Osteocyte (in vitro differentiated cells): ENCODE results near the gene CHST11. TPM values are rescaled to one million over a fixed set of nuclear protein-coding genes. Genes with fewer than 3 reads are reported as not detected.

ENCODE experiments used
- DNase-seq: peaks from one replicate; pipeline ENCODE4 v3.0.0; 2021; ENCODE audit warnings: mixed read lengths; ENCODE audit not compliant: unreplicated experiment; ENCODE audit errors: extremely low spot score
- H3K27ac Mint-ChIP-seq: one replicate; pipeline ENCODE4 v1.8.0; 2021; ENCODE audit warnings: mild to moderate bottlenecking, mixed read lengths; ENCODE audit not compliant: unreplicated experiment
- H3K27me3 Mint-ChIP-seq: one replicate; pipeline ENCODE4 v1.8.0; 2021; ENCODE audit warnings: mixed read lengths; ENCODE audit not compliant: unreplicated experiment
- H3K36me3 Mint-ChIP-seq: one replicate; pipeline ENCODE4 v1.8.0; 2021; ENCODE audit warnings: mixed read lengths; ENCODE audit not compliant: unreplicated experiment
- H3K4me1 Mint-ChIP-seq: one replicate; pipeline ENCODE4 v1.8.0; 2021; ENCODE audit warnings: mixed read lengths; ENCODE audit not compliant: unreplicated experiment
- H3K4me3 Mint-ChIP-seq: one replicate; pipeline ENCODE4 v1.8.0; 2021; ENCODE audit warnings: mild to moderate bottlenecking, moderate library complexity, mixed read lengths; ENCODE audit not compliant: unreplicated experiment
- H3K9me3 Mint-ChIP-seq: one replicate; pipeline ENCODE4 v1.8.0; 2021; ENCODE audit warnings: mixed read lengths; ENCODE audit not compliant: unreplicated experiment
- CTCF ChIP-seq: fragments of 200-600 bp; sonication (generic); IDR thresholded peaks from 2 replicates; pipeline ENCODE4 v1.5.0; 2021; ENCODE audit warnings: antibody characterized with exemption, mild to moderate bottlenecking, moderate library complexity
- total RNA-seq: library from RNA; stranded (reverse); gene quantifications from 2 replicates; pipeline ENCODE4 v1.2.1, GENCODE V29; 2021

The CHST11 gene
- total RNA-seq, 1 donor from 2014 or later = 7.5 TPM

DNA sequence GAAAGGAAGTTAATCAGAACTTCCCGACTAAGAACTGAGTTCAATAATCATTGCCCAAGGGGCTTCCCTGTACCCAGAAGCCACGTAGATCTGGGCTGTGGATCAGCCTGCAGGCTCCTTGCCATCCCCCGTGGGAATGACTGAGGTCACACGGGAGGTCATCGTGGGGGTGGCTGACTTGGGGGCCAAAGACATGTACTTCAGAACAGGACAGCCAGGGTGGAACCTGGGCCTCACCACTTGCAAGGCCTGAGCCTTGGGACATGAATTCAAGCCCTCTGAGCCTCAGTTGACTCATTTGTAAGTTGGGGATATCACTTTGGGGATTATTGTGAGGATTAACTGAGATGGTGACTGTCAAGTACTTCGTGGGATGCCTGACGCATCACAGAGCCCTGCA, 280.4 kb downstream of the CHST11 start:
- TF ChIP-seq CTCF = no peak
- no peak for DNase-seq
- H3K36me3 Mint-ChIP-seq = no peaks in the 10 kb centered on the region
- H3K27me3 Mint-ChIP-seq = no peaks in the 10 kb centered on the region
- H3K4me1 Mint-ChIP-seq = peaks cover 61% of the 10 kb centered on the region
- H3K9me3 Mint-ChIP-seq = no peaks in the 10 kb centered on the region
- H3K4me3 Mint-ChIP-seq = no peak overlapping the region
- peak overlapping the region; percentile 84 for H3K27ac Mint-ChIP-seq

- H3K27ac Mint-ChIP-seq = peak overlapping the region; percentile 84
- no peak overlapping the region for H3K4me3 Mint-ChIP-seq
These were observed 281.1 kb downstream of the CHST11 start for GRCh38 chr12:104737791-104738301.

DNA sequence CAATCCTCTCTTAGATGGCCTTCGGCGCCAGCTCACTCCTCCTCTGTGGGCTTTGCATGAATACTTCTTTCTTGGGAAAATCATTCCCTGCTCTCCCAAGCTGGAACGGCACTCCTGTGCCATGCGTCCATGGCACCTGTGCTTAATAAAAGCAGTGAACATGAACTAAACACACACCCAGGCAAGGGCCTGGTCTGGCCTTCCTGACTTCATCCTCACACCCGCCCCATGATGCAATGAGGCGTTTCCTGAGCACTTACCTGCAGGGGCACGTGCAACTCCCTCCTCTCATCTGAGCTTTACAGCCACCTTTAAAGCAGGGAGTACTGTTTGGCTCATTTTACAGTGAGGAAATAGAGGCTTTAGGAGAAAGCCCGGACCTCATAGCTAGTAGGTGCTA, 281.6 kb downstream of the CHST11 start:
- H3K4me1 Mint-ChIP-seq = peaks cover 61% of the 10 kb centered on the region
- no peaks in the 10 kb centered on the region for H3K27me3 Mint-ChIP-seq

More at GRCh38 chr12:104737791-104738301, 281.1 kb downstream of the CHST11 start:
- no peak for TF ChIP-seq CTCF
- Mint-ChIP-seq H3K9me3 (no peaks in the 10 kb centered on the region), H3K36me3 (no peaks in the 10 kb centered on the region), H3K4me1 (peaks cover 61% of the 10 kb centered on the region), H3K27me3 (no peaks in the 10 kb centered on the region)
- DNase-seq = no peak

GRCh38 chr12:104738776-104739642, 282.3 kb downstream of the CHST11 start:
- peaks cover 4% of the 10 kb centered on the region for H3K9me3 Mint-ChIP-seq
- no peaks in the 10 kb centered on the region for H3K27me3 Mint-ChIP-seq
- H3K36me3 Mint-ChIP-seq = no peaks in the 10 kb centered on the region
- peak overlapping the region; percentile 74 for H3K27ac Mint-ChIP-seq
- TF ChIP-seq CTCF = no peak
- H3K4me1 Mint-ChIP-seq = peaks cover 58% of the 10 kb centered on the region
- no peak overlapping the region for H3K4me3 Mint-ChIP-seq
- DNase-seq = no peak

More for the DNA sequence above, 281.6 kb downstream of the CHST11 start:
- Mint-ChIP-seq H3K36me3 (no peaks in the 10 kb centered on the region), H3K9me3 (no peaks in the 10 kb centered on the region), H3K4me3 (no peak overlapping the region), H3K27ac (peak overlapping the region; percentile 24)
- no peak for DNase-seq
- no peak for TF ChIP-seq CTCF

- no peak overlapping the region for H3K27ac Mint-ChIP-seq
- no peak overlapping the region for H3K4me3 Mint-ChIP-seq
- peaks cover 44% of the 10 kb centered on the region for H3K4me1 Mint-ChIP-seq
- no peaks in the 10 kb centered on the region for H3K27me3 Mint-ChIP-seq
- H3K36me3 Mint-ChIP-seq = no peaks in the 10 kb centered on the region
- DNase-seq = no peak
- TF ChIP-seq CTCF = no peak
- peaks cover 4% of the 10 kb centered on the region for H3K9me3 Mint-ChIP-seq
These were observed 283.9 kb downstream of the CHST11 start for GRCh38 chr12:104740668-104741067.
